Lower leg skin (tissue), 4 donors: Measurements from ENCODE around the gene EDA. TPM values are rescaled to one million over a fixed set of nuclear protein-coding genes. Genes with fewer than 3 reads are reported as not detected.

ENCODE experiments used
- DNase-seq, 2 donors: peaks; one replicate each; pipeline ENCODE4 v3.0.0-alpha.2; 2019; ENCODE audit warnings: low spot score in 2 of 2
- H3K4me3 ChIP-seq: fragments of 200-600 bp; sonication (generic); 2 replicates; pipeline ENCODE4 v1.5.1; 2017; ENCODE audit warnings: mild to moderate bottlenecking, low read depth; ENCODE audit not compliant: poor library complexity, severe bottlenecking
- POLR2A ChIP-seq, 2 donors: fragments of 450-650 bp; IDR thresholded peaks; one replicate each; pipeline ENCODE4 v1.6.1; 2016 to 2017; ENCODE audit warnings: antibody characterized with exemption in 2 of 2, mild to moderate bottlenecking in 1 of 2, moderate library complexity in 1 of 2
- intact Hi-C: fragments of 100-400 bp; cut with DNase I; formaldehyde crosslinking; loops from one replicate; pipeline ENCODE4 v1.15.0; 2023; ENCODE audit warnings: low total_unique reads
- microRNA-seq, 2 donors: library from miRNA; unstranded; fragments of <30 nt; microRNA quantifications; one replicate each; pipeline ENCODE4, GENCODE V29; 2016; ENCODE audit warnings: borderline replicate concordance in 2 of 2, borderline number of aligned reads in 1 of 2
- total RNA-seq, 4 donors: library from RNA; depleted of rRNA; stranded (reverse); fragments of >200 nt; gene quantifications; one replicate each; pipeline ENCODE4 v1.1.0, GENCODE V29; 2016
- TF ChIP-seq, protein P1 (sequence below), 3 donors: fragments of 450-650 bp; IDR thresholded peaks; one replicate each; pipeline ENCODE4 v1.5.1; 2016; ENCODE audit warnings: antibody characterized with exemption in 3 of 3, mild to moderate bottlenecking in 3 of 3, moderate library complexity in 2 of 3

The EDA gene
- total RNA-seq, 4 donors from 2014 or later: 3.0 to 9.9 (median 4.5) TPM

DNA sequence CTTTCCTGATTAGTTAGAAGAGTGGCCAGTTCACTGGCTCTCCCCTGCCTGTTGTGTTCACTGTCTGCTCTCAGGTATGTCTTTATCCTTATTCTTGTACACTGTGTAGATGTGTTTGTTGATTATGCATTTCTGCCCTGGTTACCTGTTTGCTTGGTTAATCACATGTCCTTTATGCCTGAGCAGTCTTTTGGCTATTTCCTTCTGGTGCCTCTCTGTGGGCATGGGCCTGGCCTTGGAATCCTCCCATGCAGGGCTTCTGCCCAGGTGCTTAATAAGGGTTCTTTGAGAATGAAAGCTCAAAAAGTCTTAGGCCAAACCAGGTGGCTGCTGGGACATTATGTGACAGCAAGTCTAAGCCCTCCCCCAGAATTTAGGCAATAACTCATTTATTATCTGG lies 472.8 kb downstream of the EDA start:
- DNase-seq: no peak

More for the DNA sequence above, 472.8 kb downstream of the EDA start:
- TF ChIP-seq, protein P1, sequence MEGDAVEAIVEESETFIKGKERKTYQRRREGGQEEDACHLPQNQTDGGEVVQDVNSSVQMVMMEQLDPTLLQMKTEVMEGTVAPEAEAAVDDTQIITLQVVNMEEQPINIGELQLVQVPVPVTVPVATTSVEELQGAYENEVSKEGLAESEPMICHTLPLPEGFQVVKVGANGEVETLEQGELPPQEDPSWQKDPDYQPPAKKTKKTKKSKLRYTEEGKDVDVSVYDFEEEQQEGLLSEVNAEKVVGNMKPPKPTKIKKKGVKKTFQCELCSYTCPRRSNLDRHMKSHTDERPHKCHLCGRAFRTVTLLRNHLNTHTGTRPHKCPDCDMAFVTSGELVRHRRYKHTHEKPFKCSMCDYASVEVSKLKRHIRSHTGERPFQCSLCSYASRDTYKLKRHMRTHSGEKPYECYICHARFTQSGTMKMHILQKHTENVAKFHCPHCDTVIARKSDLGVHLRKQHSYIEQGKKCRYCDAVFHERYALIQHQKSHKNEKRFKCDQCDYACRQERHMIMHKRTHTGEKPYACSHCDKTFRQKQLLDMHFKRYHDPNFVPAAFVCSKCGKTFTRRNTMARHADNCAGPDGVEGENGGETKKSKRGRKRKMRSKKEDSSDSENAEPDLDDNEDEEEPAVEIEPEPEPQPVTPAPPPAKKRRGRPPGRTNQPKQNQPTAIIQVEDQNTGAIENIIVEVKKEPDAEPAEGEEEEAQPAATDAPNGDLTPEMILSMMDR (IDR thresholded peaks at IDR 0.05): no peak
- TF ChIP-seq POLR2A (IDR thresholded peaks at IDR 0.05): no peak
- intact Hi-C loops: no loop called here
- no peak overlapping the region for H3K4me3 ChIP-seq

Small RNA genes within 50 kb of the gene (microRNA-seq; reads per million reads assigned to microRNA genes)
- 7.5 to 7.9 reads per million in 2 donors for gene MIR676

Other genes with a start within 250 kb of the EDA start
- under 1 TPM in 1 of 4 donors, not detected in 3; 0.19 TPM for gene NALF2, start 111.8 kb upstream of the EDA start, total RNA-seq